DND-41 (cell line): Measurements from ENCODE around the gene HMCN1.

Source experiments
- ATAC-seq: fragments of 200-7000 bp; cut with Tn5 transposase; 3 replicates; pipeline ENCODE4 v1.9.1; 2021; ENCODE audit warnings: low read depth; ENCODE audit not compliant: insufficient read depth
- DNase-seq: peaks from one replicate; pipeline ENCODE4 v3.0.0-alpha.2; 2020
- H2AFZ ChIP-seq: 2 replicates; pipeline ENCODE4 v1.6.0; 2012; ENCODE audit warnings: low read depth, low read length
- H3K27ac ChIP-seq: 2 replicates; pipeline ENCODE4 v1.5.1; 2012; ENCODE audit warnings: low read length, inconsistent platforms
- H3K27me3 ChIP-seq: fragments of 200-600 bp; sonication (generic); 2 replicates; pipeline ENCODE4 v1.6.0; 2012; ENCODE audit warnings: low read length, mild to moderate bottlenecking, inconsistent platforms; ENCODE audit not compliant: insufficient read depth, poor library complexity
- H3K36me3 ChIP-seq: 2 replicates; pipeline ENCODE4 v1.5.1; 2012; ENCODE audit warnings: low read length, inconsistent platforms; ENCODE audit not compliant: insufficient read depth
- H3K4me1 ChIP-seq: 2 replicates; pipeline ENCODE4 v1.5.1; 2012; ENCODE audit warnings: mild to moderate bottlenecking, low read length; ENCODE audit not compliant: insufficient read depth
- H3K4me2 ChIP-seq: 2 replicates; pipeline ENCODE4 v1.6.0; 2012; ENCODE audit warnings: mild to moderate bottlenecking, moderate library complexity, low read length, inconsistent platforms; ENCODE audit not compliant: insufficient read depth
- H3K4me3 ChIP-seq, 2 experiments: fragments of 200-600 bp in 1 of 2; shearing (Covaris generic) in 1 of 2; 2 replicates each; pipeline ENCODE4 v1.5.1; 2012 to 2016; ENCODE audit warnings: inconsistent platforms in 2 of 2, low read length in 2 of 2, mild to moderate bottlenecking in 2 of 2, low read depth in 1 of 2, moderate library complexity in 1 of 2
- H3K79me2 ChIP-seq: 2 replicates; pipeline ENCODE4 v1.6.0; 2012; ENCODE audit warnings: low read length, inconsistent platforms; ENCODE audit not compliant: insufficient read depth
- H3K9ac ChIP-seq: 2 replicates; pipeline ENCODE4 v1.6.0; 2012; ENCODE audit warnings: low read depth, mild to moderate bottlenecking, inconsistent platforms, low read length, moderate library complexity
- H3K9me3 ChIP-seq: 2 replicates; pipeline ENCODE4 v1.5.1; 2012; ENCODE audit warnings: low read length, moderate library complexity, mild to moderate bottlenecking, inconsistent platforms; ENCODE audit not compliant: insufficient read depth, severe bottlenecking
- H4K20me1 ChIP-seq: 2 replicates; pipeline ENCODE4 v1.6.0; 2012; ENCODE audit warnings: low read length; ENCODE audit not compliant: insufficient read depth
- EZH2 ChIP-seq: IDR thresholded peaks from 3 replicates; pipeline ENCODE4 v1.6.1; 2012; ENCODE audit warnings: borderline replicate concordance, low read depth, mild to moderate bottlenecking, moderate library complexity, low read length, inconsistent platforms; ENCODE audit not compliant: severe bottlenecking
- TF ChIP-seq, protein P1 (sequence below): IDR thresholded peaks from 2 replicates; pipeline ENCODE4 v1.5.1; 2012; ENCODE audit warnings: borderline replicate concordance, low read length, moderate library complexity, mild to moderate bottlenecking; ENCODE audit not compliant: poor library complexity, severe bottlenecking; ENCODE audit errors: extremely low read depth

HMCN1 gene

DNA sequence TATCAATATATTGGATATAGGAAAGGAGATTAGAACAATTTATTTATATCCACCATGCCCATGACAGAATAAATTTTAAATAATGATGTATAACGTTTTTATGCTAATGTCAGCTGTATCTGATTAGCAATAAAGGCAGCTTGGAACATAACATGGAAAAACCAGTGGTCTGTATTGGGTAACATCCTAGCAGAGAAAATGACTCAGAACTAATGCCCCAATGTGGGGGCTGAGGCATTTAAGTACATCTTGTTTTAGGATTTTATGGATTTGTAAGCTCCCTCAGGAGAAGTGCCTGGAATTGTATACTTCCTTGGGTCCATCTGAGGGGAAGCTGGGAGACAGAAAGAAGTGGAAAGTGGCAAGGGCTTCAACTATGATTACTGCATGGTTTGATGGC, 82.3 kb downstream of the HMCN1 start:
- no peak for TF ChIP-seq EZH2
- TF ChIP-seq, protein P1, sequence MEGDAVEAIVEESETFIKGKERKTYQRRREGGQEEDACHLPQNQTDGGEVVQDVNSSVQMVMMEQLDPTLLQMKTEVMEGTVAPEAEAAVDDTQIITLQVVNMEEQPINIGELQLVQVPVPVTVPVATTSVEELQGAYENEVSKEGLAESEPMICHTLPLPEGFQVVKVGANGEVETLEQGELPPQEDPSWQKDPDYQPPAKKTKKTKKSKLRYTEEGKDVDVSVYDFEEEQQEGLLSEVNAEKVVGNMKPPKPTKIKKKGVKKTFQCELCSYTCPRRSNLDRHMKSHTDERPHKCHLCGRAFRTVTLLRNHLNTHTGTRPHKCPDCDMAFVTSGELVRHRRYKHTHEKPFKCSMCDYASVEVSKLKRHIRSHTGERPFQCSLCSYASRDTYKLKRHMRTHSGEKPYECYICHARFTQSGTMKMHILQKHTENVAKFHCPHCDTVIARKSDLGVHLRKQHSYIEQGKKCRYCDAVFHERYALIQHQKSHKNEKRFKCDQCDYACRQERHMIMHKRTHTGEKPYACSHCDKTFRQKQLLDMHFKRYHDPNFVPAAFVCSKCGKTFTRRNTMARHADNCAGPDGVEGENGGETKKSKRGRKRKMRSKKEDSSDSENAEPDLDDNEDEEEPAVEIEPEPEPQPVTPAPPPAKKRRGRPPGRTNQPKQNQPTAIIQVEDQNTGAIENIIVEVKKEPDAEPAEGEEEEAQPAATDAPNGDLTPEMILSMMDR: no peak
- no peak overlapping the region for H2AFZ ChIP-seq
- no peak overlapping the region for H3K4me3 ChIP-seq
- no peaks in the 10 kb centered on the region for H4K20me1 ChIP-seq
- H3K4me1 ChIP-seq: no peaks in the 10 kb centered on the region
- H3K79me2 ChIP-seq: no peaks in the 10 kb centered on the region
- ATAC-seq (no peak), DNase-seq (no peak)
- H3K27ac ChIP-seq: no peak overlapping the region
- no peaks in the 10 kb centered on the region for H3K36me3 ChIP-seq
- H3K9ac ChIP-seq: no peak overlapping the region
- H3K27me3 ChIP-seq: no peaks in the 10 kb centered on the region
- no peak overlapping the region for H3K4me2 ChIP-seq
- no peaks in the 10 kb centered on the region for H3K9me3 ChIP-seq

DNA sequence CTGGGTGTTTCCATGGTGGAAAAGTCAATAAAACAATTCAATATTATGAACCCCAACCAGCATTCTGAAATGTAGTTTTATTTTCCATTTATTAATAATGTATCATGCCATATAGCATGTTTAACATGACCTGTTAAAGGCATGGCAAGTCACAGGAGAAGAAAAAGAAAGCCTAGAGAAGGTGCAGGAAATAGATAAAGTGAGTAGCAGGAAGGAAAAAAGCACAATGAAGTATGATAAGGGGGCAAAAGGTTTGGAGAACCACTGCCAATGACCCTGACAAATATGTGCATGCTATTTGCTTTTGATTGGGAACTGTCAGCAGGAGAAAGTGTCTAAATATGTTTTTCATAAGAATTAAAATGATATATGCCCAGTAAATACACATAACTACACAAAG, 85.6 kb downstream of the HMCN1 start:
- no peak overlapping the region for H2AFZ ChIP-seq
- TF ChIP-seq EZH2: no peak
- TF ChIP-seq, protein P1: no peak
- H3K4me1 ChIP-seq: no peaks in the 10 kb centered on the region
- ATAC-seq (no peak), DNase-seq (no peak)
- no peak overlapping the region for H3K9ac ChIP-seq
- H3K9me3 ChIP-seq: no peaks in the 10 kb centered on the region
- no peaks in the 10 kb centered on the region for H3K79me2 ChIP-seq
- no peaks in the 10 kb centered on the region for H4K20me1 ChIP-seq
- no peaks in the 10 kb centered on the region for H3K36me3 ChIP-seq
- H3K27me3 ChIP-seq: no peaks in the 10 kb centered on the region
- no peak overlapping the region for H3K4me3 ChIP-seq
- H3K27ac ChIP-seq: no peak overlapping the region
- no peak overlapping the region for H3K4me2 ChIP-seq

GRCh38 chr1:185821612-185822385, 87.6 kb downstream of the HMCN1 start:
- H4K20me1 ChIP-seq: no peaks in the 10 kb centered on the region
- H3K79me2 ChIP-seq: no peaks in the 10 kb centered on the region
- no peak for TF ChIP-seq EZH2
- TF ChIP-seq, protein P1: no peak
- no peak for ATAC-seq
- no peak overlapping the region for H3K9ac ChIP-seq
- H3K4me3 ChIP-seq: no peak overlapping the region
- H3K27ac ChIP-seq: no peak overlapping the region
- no peaks in the 10 kb centered on the region for H3K36me3 ChIP-seq
- DNase-seq: no peak
- no peaks in the 10 kb centered on the region for H3K27me3 ChIP-seq
- no peaks in the 10 kb centered on the region for H3K9me3 ChIP-seq
- H3K4me1 ChIP-seq: no peaks in the 10 kb centered on the region
- no peak overlapping the region for H3K4me2 ChIP-seq
- H2AFZ ChIP-seq: no peak overlapping the region
